Activated naive CD8-positive, alpha-beta T cell treated with anti-CD3 and anti-CD28 coated beads for 36 hours (primary cell): Measurements from ENCODE around the gene USP2. TPM values are rescaled to one million over a fixed set of nuclear protein-coding genes. Genes with fewer than 3 reads are reported as not detected.

ENCODE experiments used
- DNase-seq: peaks from one replicate; pipeline ENCODE4 v3.0.0; 2021
- H3K27ac Mint-ChIP-seq: one replicate; pipeline ENCODE4 v1.8.0; 2022; ENCODE audit warnings: mild to moderate bottlenecking, moderate library complexity, mixed read lengths
- H3K27me3 Mint-ChIP-seq: one replicate; pipeline ENCODE4 v1.8.0; 2022; ENCODE audit warnings: mild to moderate bottlenecking, mixed read lengths
- H3K36me3 Mint-ChIP-seq: one replicate; pipeline ENCODE4 v1.8.0; 2021; ENCODE audit warnings: mild to moderate bottlenecking, mixed read lengths
- H3K4me1 Mint-ChIP-seq: one replicate; pipeline ENCODE4 v1.8.0; 2021; ENCODE audit warnings: mixed read lengths
- H3K4me3 Mint-ChIP-seq: one replicate; pipeline ENCODE4 v1.8.0; 2022; ENCODE audit warnings: mild to moderate bottlenecking, moderate library complexity, mixed read lengths
- H3K9me3 Mint-ChIP-seq: one replicate; pipeline ENCODE4 v1.8.0; 2022; ENCODE audit warnings: mixed read lengths
- total RNA-seq, 2 experiments: library from RNA; stranded (reverse); gene quantifications; one replicate each; pipeline ENCODE4 v1.2.3, GENCODE V29; 2021

Gene USP2
- total RNA-seq, 2 experiments from 2014 or later, result 0.82 to 1.4 TPM

- Mint-ChIP-seq H3K4me3 (no peak overlapping the region), H3K9me3 (no peaks in the 10 kb centered on the region), H3K4me1 (peaks cover 5% of the 10 kb centered on the region), H3K27ac (no peak overlapping the region), H3K27me3 (no peaks in the 10 kb centered on the region), H3K36me3 (no peaks in the 10 kb centered on the region)
- no peak for DNase-seq
Measured at GRCh38 chr11:119375337-119376196, 5.9 kb downstream of the USP2 start.

GRCh38 chr11:119374632-119375336, 6.7 kb downstream of the USP2 start:
- Mint-ChIP-seq H3K9me3 (no peaks in the 10 kb centered on the region), H3K36me3 (no peaks in the 10 kb centered on the region), H3K4me1 (peaks cover 5% of the 10 kb centered on the region), H3K4me3 (no peak overlapping the region), H3K27me3 (peaks cover 5% of the 10 kb centered on the region), H3K27ac (no peak overlapping the region)
- no peak for DNase-seq

GRCh38 chr11:119373921-119374631, 7.4 kb downstream of the USP2 start:
- Mint-ChIP-seq H3K27me3 (peaks cover 10% of the 10 kb centered on the region), H3K4me3 (no peak overlapping the region), H3K4me1 (peaks cover 5% of the 10 kb centered on the region), H3K27ac (no peak overlapping the region), H3K36me3 (no peaks in the 10 kb centered on the region), H3K9me3 (no peaks in the 10 kb centered on the region)
- DNase-seq, result peak; percentile 32

- H3K4me3 Mint-ChIP-seq, result no peak overlapping the region
- no peak for DNase-seq
- H3K36me3 Mint-ChIP-seq, result no peaks in the 10 kb centered on the region
- peaks cover 5% of the 10 kb centered on the region for H3K4me1 Mint-ChIP-seq
- H3K9me3 Mint-ChIP-seq, result no peaks in the 10 kb centered on the region
- H3K27me3 Mint-ChIP-seq, result peaks cover 16% of the 10 kb centered on the region
- no peak overlapping the region for H3K27ac Mint-ChIP-seq
Measured at GRCh38 chr11:119373059-119373920, 8.2 kb downstream of the USP2 start.

- no peak overlapping the region for H3K27ac Mint-ChIP-seq
Measured at GRCh38 chr11:119372260-119373058, 9.0 kb downstream of the USP2 start.

GRCh38 chr11:119371778-119372182, 9.7 kb downstream of the USP2 start:
- peaks cover 5% of the 10 kb centered on the region for H3K4me1 Mint-ChIP-seq
- H3K27ac Mint-ChIP-seq, result no peak overlapping the region
- no peaks in the 10 kb centered on the region for H3K36me3 Mint-ChIP-seq
- DNase-seq, result no peak
- no peaks in the 10 kb centered on the region for H3K9me3 Mint-ChIP-seq
- H3K27me3 Mint-ChIP-seq, result peaks cover 29% of the 10 kb centered on the region
- no peak overlapping the region for H3K4me3 Mint-ChIP-seq

More at GRCh38 chr11:119372260-119373058, 9.0 kb downstream of the USP2 start:
- peaks cover 5% of the 10 kb centered on the region for H3K4me1 Mint-ChIP-seq
- H3K4me3 Mint-ChIP-seq, result no peak overlapping the region
- peaks cover 22% of the 10 kb centered on the region for H3K27me3 Mint-ChIP-seq
- H3K9me3 Mint-ChIP-seq, result no peaks in the 10 kb centered on the region
- DNase-seq, result no peak
- H3K36me3 Mint-ChIP-seq, result no peaks in the 10 kb centered on the region

- peaks cover 5% of the 10 kb centered on the region for H3K4me1 Mint-ChIP-seq
- no peak overlapping the region for H3K4me3 Mint-ChIP-seq
- DNase-seq, result no peak
- H3K27me3 Mint-ChIP-seq, result peaks cover 35% of the 10 kb centered on the region
- no peaks in the 10 kb centered on the region for H3K9me3 Mint-ChIP-seq
- H3K27ac Mint-ChIP-seq, result no peak overlapping the region
- H3K36me3 Mint-ChIP-seq, result no peaks in the 10 kb centered on the region
Measured at GRCh38 chr11:119371067-119371601, 10.4 kb downstream of the USP2 start.

GRCh38 chr11:119370486-119371046, 10.9 kb downstream of the USP2 start:
- peaks cover 5% of the 10 kb centered on the region for H3K4me1 Mint-ChIP-seq
- H3K4me3 Mint-ChIP-seq, result no peak overlapping the region
- DNase-seq, result no peak
- no peak overlapping the region for H3K27ac Mint-ChIP-seq
- no peaks in the 10 kb centered on the region for H3K9me3 Mint-ChIP-seq
- H3K27me3 Mint-ChIP-seq, result peaks cover 41% of the 10 kb centered on the region
- no peaks in the 10 kb centered on the region for H3K36me3 Mint-ChIP-seq

GRCh38 chr11:119369132-119369925, 12.2 kb downstream of the USP2 start:
- no peak overlapping the region for H3K4me3 Mint-ChIP-seq
- no peaks in the 10 kb centered on the region for H3K36me3 Mint-ChIP-seq
- peaks cover 53% of the 10 kb centered on the region for H3K27me3 Mint-ChIP-seq
- DNase-seq, result no peak
- H3K27ac Mint-ChIP-seq, result no peak overlapping the region
- H3K9me3 Mint-ChIP-seq, result no peaks in the 10 kb centered on the region
- H3K4me1 Mint-ChIP-seq, result peaks cover 10% of the 10 kb centered on the region

- Mint-ChIP-seq H3K27ac (no peak overlapping the region), H3K4me3 (no peak overlapping the region), H3K27me3 (peaks cover 56% of the 10 kb centered on the region), H3K9me3 (no peaks in the 10 kb centered on the region), H3K36me3 (no peaks in the 10 kb centered on the region), H3K4me1 (peaks cover 5% of the 10 kb centered on the region)
- DNase-seq, result no peak
Measured at GRCh38 chr11:119368121-119369034, 13.1 kb downstream of the USP2 start.

GRCh38 chr11:119367661-119368120, 13.8 kb downstream of the USP2 start:
- Mint-ChIP-seq H3K36me3 (no peaks in the 10 kb centered on the region), H3K27me3 (peaks cover 63% of the 10 kb centered on the region), H3K27ac (no peak overlapping the region), H3K4me1 (peaks cover 5% of the 10 kb centered on the region), H3K9me3 (no peaks in the 10 kb centered on the region), H3K4me3 (no peak overlapping the region)
- no peak for DNase-seq
